DOHH2 (cell line): ENCODE data around the gene OSBPL9.

Experiments
- H3F3A ChIP-seq: fragments of 200-600 bp; sonication (generic), shearing (Covaris generic); 2 replicates; pipeline ENCODE4 v1.6.0; 2016; ENCODE audit warnings: antibody characterized with exemption, mild to moderate bottlenecking; ENCODE audit not compliant: control insufficient read depth, insufficient read depth
- H3K27ac ChIP-seq: fragments of 200-600 bp; sonication (generic); 2 replicates; pipeline ENCODE4 v1.5.1; 2014; ENCODE audit warnings: low read depth, mild to moderate bottlenecking, low read length, moderate library complexity
- H3K27me3 ChIP-seq: fragments of 200-600 bp; sonication (generic); 2 replicates; pipeline ENCODE4 v1.6.1; 2014; ENCODE audit warnings: mild to moderate bottlenecking, low read length, mixed read lengths; ENCODE audit not compliant: control insufficient read depth
- H3K36me3 ChIP-seq: fragments of 200-600 bp; sonication (generic); 2 replicates; pipeline ENCODE4 v1.6.1; 2014; ENCODE audit warnings: mild to moderate bottlenecking, low read length, moderate library complexity, mixed read lengths; ENCODE audit not compliant: control insufficient read depth
- H3K4me1 ChIP-seq: fragments of 200-600 bp; sonication (generic); 2 replicates; pipeline ENCODE4 v1.6.1; 2014; ENCODE audit warnings: mild to moderate bottlenecking, low read length, mixed read lengths; ENCODE audit not compliant: control insufficient read depth
- H3K4me2 ChIP-seq: fragments of 200-600 bp; sonication (generic); 2 replicates; pipeline ENCODE4 v1.6.0; 2014; ENCODE audit warnings: mild to moderate bottlenecking, low read length, moderate library complexity
- H3K4me3 ChIP-seq: fragments of 200-600 bp; sonication (generic); 2 replicates; pipeline ENCODE4 v1.5.1; 2014; ENCODE audit warnings: mild to moderate bottlenecking, low read length, mixed read lengths
- H3K79me2 ChIP-seq: fragments of 200-600 bp; sonication (generic); 2 replicates; pipeline ENCODE4 v1.6.1; 2014; ENCODE audit warnings: mild to moderate bottlenecking, low read length, mixed read lengths; ENCODE audit not compliant: control insufficient read depth
- H3K9me2 ChIP-seq: fragments of 200-600 bp; sonication (generic); replicated peaks from 2 replicates; pipeline ENCODE4 v1.6.1; 2014; ENCODE audit warnings: mild to moderate bottlenecking, low read length, mixed read lengths; ENCODE audit not compliant: control insufficient read depth
- H3K9me3 ChIP-seq: fragments of 200-600 bp; sonication (generic); 2 replicates; pipeline ENCODE4 v1.6.1; 2014; ENCODE audit warnings: antibody characterized with exemption, low read length, mixed read lengths; ENCODE audit not compliant: control insufficient read depth, insufficient read depth
- H4K20me1 ChIP-seq: fragments of 200-600 bp; sonication (generic); 2 replicates; pipeline ENCODE4 v1.6.0; 2014; ENCODE audit warnings: low read depth, mild to moderate bottlenecking, antibody characterized with exemption, low read length, moderate library complexity; ENCODE audit not compliant: control insufficient read depth, insufficient read depth
- EZH2phosphoT487 ChIP-seq: fragments of 200-600 bp; sonication (generic); IDR thresholded peaks from 2 replicates; pipeline ENCODE4 v1.6.1; 2017; ENCODE audit warnings: borderline replicate concordance, mild to moderate bottlenecking, antibody characterized with exemption, low read length, moderate library complexity, mixed read lengths
- TF ChIP-seq, protein P1 (sequence below): fragments of 200-600 bp; sonication (generic); IDR thresholded peaks from one replicate; pipeline ENCODE4 v1.5.1; 2014; ENCODE audit warnings: antibody characterized with exemption, mild to moderate bottlenecking, low read depth, low read length; ENCODE audit not compliant: poor library complexity, severe bottlenecking

The OSBPL9 gene

DNA sequence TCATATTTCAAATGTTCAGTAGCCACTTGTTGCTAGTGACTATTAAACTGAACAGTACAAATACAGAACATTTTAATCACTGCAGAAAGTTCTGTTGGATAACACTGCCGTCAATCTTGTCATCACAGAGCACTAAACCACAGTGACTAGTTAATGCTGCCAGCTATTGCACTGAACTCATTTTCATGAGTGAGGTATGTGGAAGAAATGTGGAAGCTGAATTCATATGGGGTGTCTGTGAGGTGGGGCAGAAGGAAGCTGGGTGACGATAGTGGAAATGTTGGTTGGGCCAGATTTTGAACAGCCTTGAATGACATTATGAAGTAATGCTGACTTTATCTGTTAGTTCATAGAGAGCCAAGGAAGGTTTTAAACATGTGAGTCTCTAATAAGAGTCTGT is 49.6 kb downstream of the OSBPL9 start:
- Histone ChIP-seq H3K9me2 (no peaks in the 10 kb centered on the region), H3K27ac (no peak overlapping the region), H4K20me1 (no peaks in the 10 kb centered on the region), H3K9me3 (no peaks in the 10 kb centered on the region), H3K79me2 (no peaks in the 10 kb centered on the region), H3K4me3 (no peak overlapping the region), H3K36me3 (no peaks in the 10 kb centered on the region), H3F3A (no peaks in the 10 kb centered on the region), H3K27me3 (no peaks in the 10 kb centered on the region), H3K4me1 (no peaks in the 10 kb centered on the region), H3K4me2 (no peak overlapping the region)
- TF ChIP-seq EZH2phosphoT487 = no peak
- TF ChIP-seq, protein P1, sequence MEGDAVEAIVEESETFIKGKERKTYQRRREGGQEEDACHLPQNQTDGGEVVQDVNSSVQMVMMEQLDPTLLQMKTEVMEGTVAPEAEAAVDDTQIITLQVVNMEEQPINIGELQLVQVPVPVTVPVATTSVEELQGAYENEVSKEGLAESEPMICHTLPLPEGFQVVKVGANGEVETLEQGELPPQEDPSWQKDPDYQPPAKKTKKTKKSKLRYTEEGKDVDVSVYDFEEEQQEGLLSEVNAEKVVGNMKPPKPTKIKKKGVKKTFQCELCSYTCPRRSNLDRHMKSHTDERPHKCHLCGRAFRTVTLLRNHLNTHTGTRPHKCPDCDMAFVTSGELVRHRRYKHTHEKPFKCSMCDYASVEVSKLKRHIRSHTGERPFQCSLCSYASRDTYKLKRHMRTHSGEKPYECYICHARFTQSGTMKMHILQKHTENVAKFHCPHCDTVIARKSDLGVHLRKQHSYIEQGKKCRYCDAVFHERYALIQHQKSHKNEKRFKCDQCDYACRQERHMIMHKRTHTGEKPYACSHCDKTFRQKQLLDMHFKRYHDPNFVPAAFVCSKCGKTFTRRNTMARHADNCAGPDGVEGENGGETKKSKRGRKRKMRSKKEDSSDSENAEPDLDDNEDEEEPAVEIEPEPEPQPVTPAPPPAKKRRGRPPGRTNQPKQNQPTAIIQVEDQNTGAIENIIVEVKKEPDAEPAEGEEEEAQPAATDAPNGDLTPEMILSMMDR = no peak

DNA sequence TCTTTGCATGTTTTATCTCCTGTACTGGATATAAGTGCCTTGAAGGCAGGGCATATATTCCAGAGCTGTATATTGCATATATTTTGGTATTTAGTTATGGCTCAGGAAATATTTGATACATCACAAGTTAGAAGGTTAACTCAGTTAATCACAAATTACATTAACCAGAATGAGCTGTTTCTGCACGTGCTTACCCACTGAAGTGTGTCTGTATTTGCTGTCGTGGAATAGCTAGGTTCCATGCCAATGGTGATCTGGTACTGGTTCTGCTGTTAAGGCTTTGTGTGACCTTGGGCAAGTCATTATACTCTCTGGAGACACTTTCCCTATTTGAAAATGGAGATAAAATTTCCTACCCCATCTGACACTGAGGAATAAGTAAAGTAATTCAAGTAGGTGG is 50.7 kb downstream of the OSBPL9 start:
- H3K79me2 ChIP-seq = no peaks in the 10 kb centered on the region
- H3F3A ChIP-seq = no peaks in the 10 kb centered on the region
- H3K4me2 ChIP-seq = no peak overlapping the region
- no peaks in the 10 kb centered on the region for H3K27me3 ChIP-seq
- H3K27ac ChIP-seq = no peak overlapping the region
- H3K36me3 ChIP-seq = no peaks in the 10 kb centered on the region
- H4K20me1 ChIP-seq = no peaks in the 10 kb centered on the region
- no peak overlapping the region for H3K4me3 ChIP-seq
- H3K4me1 ChIP-seq = no peaks in the 10 kb centered on the region
- H3K9me2 ChIP-seq = no peaks in the 10 kb centered on the region
- no peaks in the 10 kb centered on the region for H3K9me3 ChIP-seq
- no peak for TF ChIP-seq EZH2phosphoT487
- TF ChIP-seq, protein P1 = no peak

DNA sequence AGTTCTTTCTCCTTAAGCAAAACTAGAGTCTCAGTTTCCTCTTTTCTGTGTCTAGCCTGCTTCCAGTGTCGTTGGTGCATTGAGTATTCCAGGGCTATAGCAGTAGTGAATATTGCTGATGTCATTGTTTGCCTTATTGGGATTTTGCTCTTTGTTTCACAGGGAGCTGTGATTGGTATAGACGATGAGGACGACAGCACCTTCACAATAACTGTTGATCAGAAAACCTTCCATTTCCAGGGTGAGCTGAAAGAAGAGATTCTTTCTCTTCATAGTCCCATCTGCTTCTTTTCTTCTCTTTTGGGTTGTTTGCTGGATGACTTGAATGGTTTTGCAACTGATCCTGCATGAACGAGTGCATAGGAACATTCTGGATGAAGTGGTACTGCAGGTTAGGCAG is 52.4 kb downstream of the OSBPL9 start:
- Histone ChIP-seq H3K27ac (no peak overlapping the region), H4K20me1 (no peaks in the 10 kb centered on the region), H3K9me3 (no peaks in the 10 kb centered on the region), H3K36me3 (no peaks in the 10 kb centered on the region), H3K4me2 (no peak overlapping the region), H3K27me3 (no peaks in the 10 kb centered on the region), H3K4me1 (no peaks in the 10 kb centered on the region), H3F3A (no peaks in the 10 kb centered on the region), H3K4me3 (no peak overlapping the region), H3K9me2 (no peaks in the 10 kb centered on the region), H3K79me2 (no peaks in the 10 kb centered on the region)
- TF ChIP-seq EZH2phosphoT487 = no peak
- TF ChIP-seq, protein P1 = no peak

DNA sequence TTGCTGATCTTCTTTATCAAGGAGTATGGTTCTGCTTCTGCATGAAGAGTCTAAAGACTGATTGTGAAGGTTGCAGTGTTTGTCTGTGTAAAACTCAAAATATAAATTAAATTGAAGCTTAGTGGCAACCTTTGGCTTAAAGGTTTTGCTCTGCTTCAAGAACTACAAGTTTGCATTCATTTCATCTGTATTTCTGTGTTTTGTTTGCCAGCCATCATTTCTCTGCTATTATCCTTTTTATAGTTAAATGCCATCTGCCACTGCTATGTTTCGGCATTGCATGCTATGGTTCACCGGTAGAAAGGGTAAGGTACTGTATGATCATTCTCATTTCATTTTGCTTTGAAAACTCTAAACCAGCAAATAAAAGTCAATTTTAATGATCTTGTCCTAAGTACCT is 52.9 kb downstream of the OSBPL9 start:
- Histone ChIP-seq H3K27me3 (no peaks in the 10 kb centered on the region), H3K36me3 (no peaks in the 10 kb centered on the region), H3F3A (no peaks in the 10 kb centered on the region), H3K27ac (no peak overlapping the region), H4K20me1 (no peaks in the 10 kb centered on the region), H3K9me2 (no peaks in the 10 kb centered on the region), H3K4me3 (no peak overlapping the region), H3K4me2 (no peak overlapping the region), H3K9me3 (no peaks in the 10 kb centered on the region), H3K79me2 (no peaks in the 10 kb centered on the region), H3K4me1 (no peaks in the 10 kb centered on the region)
- TF ChIP-seq, protein P1 = no peak
- no peak for TF ChIP-seq EZH2phosphoT487
